ENCODE measurements around the gene KLK14.

The KLK14 gene

GRCh38 chr19:51029718-51030117, 53.0 kb downstream of the KLK14 start:
- H3K9me3 ChIP-seq, result no peaks in the 10 kb centered on the region
- TF ChIP-seq CTCF (IDR thresholded peaks at IDR 0.05), result no peak
- no peak overlapping the region for H3K4me3 ChIP-seq
- peaks cover 0 to 40% of the 10 kb centered on the region in 2 donors for H3K27me3 ChIP-seq
- H3K4me1 ChIP-seq, result no peaks in the 10 kb centered on the region
- intact Hi-C loops (cut with DNase I; ENCODE audit: low total_unique reads), result no loop called here
- no peaks in the 10 kb centered on the region for H3K36me3 ChIP-seq
- no peak for DNase-seq
- no peak overlapping the region for H3K27ac ChIP-seq
